ENCODE measurements around the gene CCDC9.
"Not testable (repeated sequence)": the region's sequence is repeated elsewhere in the genome, so short reads cannot be mapped to it uniquely, and the experiment has no call there.

The CCDC9 gene

GRCh38 chr19:47232422-47233211 is 23.7 kb upstream of the CCDC9 start:
- DNase-seq = peak; percentile 88

DNA sequence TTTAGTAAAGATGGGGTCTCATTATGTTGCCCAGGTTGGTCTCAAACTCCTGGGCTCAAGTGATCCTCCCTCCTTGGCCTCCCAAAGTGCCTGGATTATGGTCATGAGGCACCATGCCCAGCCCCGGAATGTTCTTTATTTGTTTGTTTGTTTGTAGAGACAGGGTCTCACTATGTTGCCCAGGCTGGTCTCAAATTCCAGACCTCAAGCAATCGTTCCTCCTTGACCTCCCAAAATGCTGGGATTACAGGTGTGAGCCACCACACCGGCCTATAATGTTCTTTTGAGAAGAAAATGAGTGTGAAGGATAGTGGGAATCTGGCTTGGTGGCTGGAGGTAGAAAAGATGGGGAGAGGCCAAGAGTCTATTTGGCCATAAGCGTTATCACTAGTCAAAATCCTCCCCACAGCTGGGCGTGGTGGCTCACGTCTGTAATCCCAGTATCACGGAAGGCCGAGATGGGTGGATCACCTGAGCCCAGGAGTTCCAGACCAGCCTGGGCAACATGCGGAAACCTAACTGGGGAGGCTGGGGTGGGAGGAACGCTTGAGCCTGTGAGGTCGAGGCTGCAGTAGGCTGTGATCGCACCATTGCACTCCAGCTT is 20.2 kb upstream of the CCDC9 start:
- DNase-seq = no peak

DNA sequence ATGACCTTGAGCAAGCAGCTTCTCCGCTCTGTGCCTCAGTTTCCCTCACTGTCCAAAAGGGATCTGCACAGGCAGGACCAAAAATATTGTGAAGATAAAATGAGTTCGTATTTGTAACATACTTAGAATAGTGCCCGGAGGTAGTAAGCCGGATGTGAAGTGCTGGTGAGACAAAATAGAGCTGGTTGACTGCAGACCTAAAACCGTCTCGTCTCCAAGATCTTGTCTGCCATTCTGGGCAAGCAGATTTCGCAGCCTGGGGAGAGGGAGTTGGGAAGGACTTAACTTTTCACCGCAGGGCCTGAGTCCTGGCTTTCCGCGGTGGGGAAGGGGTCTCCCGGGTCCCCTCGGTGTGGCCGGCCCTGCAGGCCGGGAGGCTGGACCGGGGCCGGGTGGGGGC is 17.2 kb upstream of the CCDC9 start:
- DNase-seq = no peak

- DNase-seq = peak; percentile 67
Measured at GRCh38 chr19:47239610-47240296, 16.6 kb upstream of the CCDC9 start.

DNA sequence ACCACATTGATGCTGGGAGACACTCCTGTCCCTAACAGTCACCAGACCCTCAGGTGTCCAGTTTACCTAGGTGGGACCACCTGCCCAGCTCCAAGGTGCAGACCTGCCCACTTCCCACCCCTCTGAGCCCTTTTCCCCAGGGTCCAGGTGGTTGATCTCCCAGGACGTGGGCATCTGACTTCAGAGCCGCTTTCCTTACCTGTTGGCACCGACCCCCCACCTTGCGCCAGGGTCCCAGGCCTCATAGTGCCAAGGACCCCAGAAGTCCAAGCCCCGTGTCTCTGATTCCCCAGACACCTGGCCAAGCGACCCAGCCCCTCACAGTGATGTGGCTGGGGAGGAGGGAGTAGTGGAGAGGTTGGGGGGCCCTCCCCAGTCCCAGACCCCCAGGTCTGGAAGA is 15.8 kb upstream of the CCDC9 start:
- DNase-seq = no peak

- peak; percentile 77 for DNase-seq
Measured at GRCh38 chr19:47240996-47241918, 15.1 kb upstream of the CCDC9 start.

- no peak for DNase-seq
Measured at GRCh38 chr19:47241919-47242577, 14.3 kb upstream of the CCDC9 start.

- DNase-seq = no peak
Measured at GRCh38 chr19:47243364-47243775, 13.0 kb upstream of the CCDC9 start.

GRCh38 chr19:47243776-47244547 is 12.4 kb upstream of the CCDC9 start:
- DNase-seq = peak; percentile 98

GRCh38 chr19:47247308-47247990 is 8.9 kb upstream of the CCDC9 start:
- DNase-seq = peak; percentile 75

GRCh38 chr19:47253016-47253415 is 3.3 kb upstream of the CCDC9 start:
- DNase-seq = not testable (repeated sequence)

GRCh38 chr19:47253467-47253881 is 2.9 kb upstream of the CCDC9 start:
- DNase-seq = peak; percentile 93

GRCh38 chr19:47253970-47254369 is 2.4 kb upstream of the CCDC9 start:
- no peak for DNase-seq

DNA sequence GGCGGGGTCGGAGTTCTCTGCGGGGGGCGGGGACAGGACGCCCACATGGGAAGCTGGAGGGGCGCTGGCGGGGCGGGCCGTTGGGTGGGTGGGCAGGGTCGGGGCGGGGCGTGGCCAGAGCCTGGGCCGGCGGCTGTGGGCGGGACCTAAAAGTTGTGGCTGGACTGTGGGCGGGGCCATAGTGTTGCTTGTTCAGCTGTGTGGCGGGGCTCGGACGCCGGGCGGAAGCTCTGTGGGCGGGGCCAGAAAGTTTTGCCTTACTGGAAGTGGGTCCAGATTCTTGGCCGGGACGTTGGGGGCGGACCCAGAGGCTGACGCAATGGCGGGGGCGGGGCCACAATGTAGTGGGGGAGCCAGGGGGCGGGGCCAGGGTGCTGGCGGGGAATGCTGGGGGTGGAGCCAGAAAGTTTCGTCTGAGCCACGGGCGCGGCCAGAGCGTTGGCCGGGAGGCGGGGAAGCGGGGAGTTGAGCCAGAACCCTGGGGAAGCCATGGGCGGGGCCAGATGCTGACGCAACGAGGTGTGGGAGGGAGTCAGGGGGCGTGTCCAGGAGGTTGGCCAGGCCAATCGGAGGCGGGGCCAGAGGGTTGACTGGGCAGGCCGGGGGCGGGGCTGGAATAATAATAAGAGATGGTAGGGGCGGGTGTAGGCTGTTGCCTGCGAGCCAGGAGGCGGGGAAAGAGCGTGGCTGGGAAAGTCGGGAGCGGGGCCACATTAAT is 527 bp downstream of the CCDC9 start:
- peak; percentile 99 for DNase-seq

- DNase-seq = no peak
Measured at GRCh38 chr19:47257411-47258169, 1.3 kb downstream of the CCDC9 start.

DNA sequence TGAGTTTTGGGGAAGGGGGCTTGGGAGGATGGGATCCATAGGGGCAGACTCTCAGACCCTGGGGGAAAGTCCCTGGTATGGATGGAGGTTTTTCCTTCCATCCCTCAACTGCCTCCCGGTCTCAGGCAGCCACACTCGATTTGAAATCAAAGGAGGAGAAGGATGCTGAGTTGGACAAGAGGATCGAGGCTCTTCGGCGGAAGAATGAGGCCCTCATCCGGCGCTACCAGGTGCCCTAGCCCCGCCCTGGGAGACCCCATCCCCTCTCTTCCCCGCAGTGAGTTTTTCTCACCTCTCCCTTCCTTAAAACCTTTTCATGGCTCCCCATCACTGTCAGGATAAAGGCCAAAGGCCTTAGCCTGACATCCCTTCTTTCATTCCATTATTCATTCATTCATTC is 2.1 kb downstream of the CCDC9 start:
- DNase-seq = no peak

DNA sequence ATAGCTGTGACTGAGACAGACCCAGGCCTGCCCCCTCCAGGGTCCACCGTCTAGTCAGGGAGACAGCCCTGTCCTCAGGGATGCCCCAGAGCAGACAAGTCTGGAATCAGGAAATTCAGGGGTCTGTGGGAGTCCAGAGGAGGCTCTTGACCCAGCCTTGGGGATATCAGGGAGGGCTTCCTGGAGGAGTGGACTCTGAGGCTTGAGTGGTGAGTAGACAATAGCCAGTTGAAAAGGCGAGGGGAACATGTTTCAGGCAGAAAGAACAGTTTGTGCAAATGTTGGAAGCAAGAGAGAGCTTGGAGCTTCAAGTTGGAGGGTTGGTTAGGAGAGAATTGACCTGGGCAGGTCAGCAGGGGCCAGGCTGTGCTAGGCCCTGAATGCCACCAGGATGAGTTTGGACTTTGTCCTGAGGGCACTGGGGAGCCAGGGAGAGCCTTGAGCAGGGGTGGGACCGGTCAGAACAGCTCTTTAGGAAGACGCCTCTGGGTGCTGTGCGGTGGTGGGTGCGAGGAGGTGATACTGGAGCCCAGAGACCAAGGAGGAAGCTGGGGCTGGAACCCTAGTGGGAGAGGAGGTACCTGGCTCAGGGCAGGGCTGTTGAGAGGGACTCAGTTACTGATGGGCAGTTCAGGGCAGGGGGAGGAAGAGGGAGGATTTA is 2.7 kb downstream of the CCDC9 start:
- DNase-seq = no peak

GRCh38 chr19:47260476-47260875 is 4.2 kb downstream of the CCDC9 start:
- no peak for DNase-seq
